ENCODE measurements around the gene YPEL1.
A peak's percentile ranks its signal among the peaks of the same experiment; 100 is the strongest.
"Not testable (repeated sequence)": the region's sequence is repeated elsewhere in the genome, so short reads cannot be mapped to it uniquely, and the experiment has no call there.

Gene YPEL1

DNA sequence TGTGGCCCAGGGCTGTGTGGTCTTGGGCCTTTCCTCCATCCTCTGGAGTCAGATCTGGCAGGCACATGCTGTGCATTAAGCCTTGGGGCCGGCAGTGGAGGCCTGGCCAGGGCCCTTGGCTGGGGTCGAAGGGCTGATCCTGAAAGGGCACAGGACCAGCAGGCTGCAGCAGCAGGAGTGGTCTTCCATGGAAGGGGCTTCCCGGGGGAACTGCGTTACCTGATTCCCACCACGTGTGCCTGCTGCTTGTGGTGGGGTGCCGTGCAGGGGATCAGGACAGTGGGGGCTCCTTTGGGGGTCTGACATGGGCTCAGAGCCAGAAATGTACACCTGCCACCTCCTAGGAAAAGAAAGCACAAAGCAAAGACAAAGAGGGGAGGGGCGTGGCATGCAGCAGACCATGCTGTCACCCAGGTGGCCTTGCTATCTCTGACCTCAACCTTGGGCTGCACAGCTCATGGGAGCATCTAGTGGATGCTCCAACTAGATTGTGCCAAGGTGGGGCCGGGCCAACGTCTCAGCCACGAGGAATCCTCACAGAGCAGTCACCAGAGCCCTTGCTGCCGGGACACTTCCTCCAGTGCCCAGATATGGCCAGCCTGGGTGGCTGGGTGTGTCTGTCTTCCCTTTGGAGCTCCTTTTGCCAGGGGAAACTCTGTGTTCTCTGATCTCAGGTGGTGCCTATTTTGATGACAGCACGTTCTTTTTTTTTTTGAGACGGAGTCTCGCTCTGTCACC lies 17.9 kb upstream of the YPEL1 start:
- DNase-seq (ENCODE audit: low spot score), result no peak

DNA sequence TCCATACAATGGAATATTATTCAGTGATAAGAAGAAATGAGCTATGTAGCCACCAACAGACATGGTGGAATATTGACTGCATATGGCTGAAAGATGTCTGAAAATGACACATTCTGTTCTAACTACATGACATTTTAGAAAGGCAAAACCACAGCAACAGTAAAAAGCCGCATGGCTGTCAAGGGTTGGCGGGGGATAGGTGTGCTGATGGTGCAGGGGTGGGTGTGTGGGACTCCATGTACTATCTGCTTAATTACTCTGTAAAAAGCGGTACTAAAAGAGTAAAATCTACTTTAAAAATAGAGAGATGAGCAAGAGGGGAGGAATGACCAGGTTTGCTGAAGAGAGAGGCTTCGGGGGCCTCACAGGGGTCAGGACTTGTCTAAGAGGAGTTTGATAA lies 16.7 kb upstream of the YPEL1 start:
- DNase-seq (ENCODE audit: low spot score), result no peak

DNA sequence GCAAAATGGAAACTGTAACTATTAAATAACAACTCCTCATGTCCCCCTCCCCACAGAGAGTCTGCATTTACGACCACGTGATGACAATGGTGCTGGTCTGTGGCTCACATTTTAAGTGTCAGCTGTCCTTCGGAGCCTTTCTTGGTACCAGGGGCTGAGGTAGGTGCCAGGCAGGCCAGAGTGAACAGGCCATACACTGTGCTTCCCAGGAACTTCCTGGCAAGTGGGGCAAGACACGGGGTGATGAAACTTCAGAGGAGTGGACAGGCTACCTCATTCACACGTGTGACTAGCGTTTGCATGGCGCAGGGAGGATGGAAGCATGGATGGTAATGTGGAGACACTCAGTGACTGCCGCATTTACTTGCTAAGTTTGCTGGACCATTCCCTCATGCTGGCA lies 10.4 kb upstream of the YPEL1 start:
- DNase-seq (ENCODE audit: low spot score), result no peak

DNA sequence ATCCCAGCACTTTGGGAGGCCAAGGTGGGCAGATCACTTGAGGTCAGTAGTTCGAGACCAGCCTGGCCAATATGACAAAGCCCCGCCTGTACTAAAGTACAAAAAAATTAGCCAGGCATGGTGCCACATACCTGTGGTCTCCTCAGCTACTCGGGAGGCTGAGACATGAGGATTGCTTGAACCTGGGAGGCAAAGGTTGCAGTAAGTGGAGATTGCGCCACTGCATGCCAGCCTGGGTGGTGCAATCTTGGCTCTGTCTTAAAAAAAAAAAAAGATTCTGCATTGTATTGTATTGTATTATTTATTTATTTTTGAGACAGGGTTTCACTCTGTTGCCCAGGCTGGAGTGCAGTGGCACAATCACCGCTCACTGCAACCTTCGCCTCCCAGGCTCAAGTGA lies 9.3 kb upstream of the YPEL1 start:
- DNase-seq (ENCODE audit: low spot score), result not testable (repeated sequence)

DNA sequence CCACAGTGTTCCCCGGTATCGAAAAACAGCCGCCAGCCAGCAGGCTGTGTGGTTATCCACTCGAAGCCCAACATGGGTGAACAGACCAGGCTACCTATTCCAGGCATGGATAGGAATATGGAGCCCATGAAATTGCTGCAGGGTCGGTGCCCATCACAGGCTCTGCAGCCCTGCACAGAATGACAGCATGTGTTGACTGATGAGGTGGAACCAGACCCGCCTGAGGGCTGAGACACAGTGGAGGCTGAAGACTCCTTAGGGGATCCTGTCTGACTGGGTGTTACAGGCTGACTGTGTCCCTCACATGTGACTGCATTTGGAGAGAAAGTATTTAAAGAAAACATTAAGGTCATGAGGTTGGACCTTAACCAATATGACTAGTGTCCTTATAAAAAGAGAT lies 6.2 kb upstream of the YPEL1 start:
- DNase-seq (ENCODE audit: low spot score), result no peak

DNA sequence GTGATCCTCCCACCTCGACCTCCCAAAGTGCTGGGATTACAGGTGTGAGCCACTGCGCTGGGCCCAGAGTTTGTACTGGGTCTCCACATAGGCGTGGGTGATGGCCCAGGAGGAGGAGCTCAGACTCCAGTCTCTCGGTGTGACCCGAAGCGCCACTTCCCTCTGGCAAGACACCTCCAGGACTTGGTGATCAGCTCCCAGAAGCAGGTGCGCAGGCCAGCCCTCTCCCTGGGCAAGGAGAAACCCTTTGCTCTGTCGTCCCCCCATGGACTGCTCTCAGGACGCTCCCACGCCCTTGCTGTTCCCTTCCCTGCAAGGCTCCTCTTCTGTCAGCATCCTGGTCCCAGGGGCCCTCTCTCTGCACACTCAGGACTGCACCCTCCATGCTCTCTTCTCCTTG lies 5.5 kb upstream of the YPEL1 start:
- DNase-seq (ENCODE audit: low spot score), result no peak

DNA sequence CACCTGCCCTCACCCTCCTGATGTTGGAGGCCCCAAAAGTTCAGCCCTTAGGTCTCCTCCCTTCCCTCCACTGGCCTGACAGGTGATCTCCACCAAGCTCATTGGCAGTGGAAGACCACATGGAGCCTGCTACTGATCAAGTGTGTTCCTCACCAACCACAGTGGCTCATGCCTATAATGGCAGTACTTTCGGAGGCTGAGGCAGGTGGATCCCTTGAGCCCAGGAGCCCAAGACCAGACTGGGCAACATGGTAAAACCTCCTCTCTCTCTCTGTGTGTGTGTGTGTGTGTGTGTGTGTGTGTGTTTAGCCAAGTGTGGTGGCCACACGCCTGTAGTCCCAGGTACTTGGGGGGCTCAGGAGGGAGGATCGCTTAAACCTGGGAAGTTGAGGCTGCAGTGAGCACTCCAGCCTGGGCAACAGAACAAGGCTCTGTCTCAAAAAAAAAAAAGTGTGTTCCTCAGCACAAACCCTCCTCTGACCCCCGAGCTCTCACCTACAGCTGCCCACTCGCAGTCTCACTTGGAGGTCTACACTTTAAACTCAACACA lies 4.3 kb upstream of the YPEL1 start:
- DNase-seq (ENCODE audit: low spot score), result no peak

DNA sequence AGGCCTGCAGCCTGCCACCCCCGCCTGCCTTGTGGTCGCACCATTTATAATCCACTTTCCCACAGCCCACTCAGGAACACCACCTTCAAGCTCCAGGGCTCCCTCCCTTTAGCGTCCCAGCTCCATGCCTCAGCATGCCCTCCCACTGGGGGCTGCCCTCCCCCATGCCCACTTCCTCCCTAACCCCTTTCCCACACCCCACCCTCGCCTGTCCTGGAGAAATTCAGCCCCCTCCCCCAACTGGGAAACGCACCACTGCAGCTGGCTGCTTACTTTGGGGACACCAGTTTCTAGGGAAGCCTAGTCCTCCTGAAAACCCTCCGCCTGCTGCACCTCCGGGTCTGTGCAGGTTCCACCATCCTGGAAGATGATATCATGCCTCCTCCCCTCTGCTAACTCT lies 3.4 kb upstream of the YPEL1 start:
- no peak for DNase-seq (ENCODE audit: low spot score)

DNA sequence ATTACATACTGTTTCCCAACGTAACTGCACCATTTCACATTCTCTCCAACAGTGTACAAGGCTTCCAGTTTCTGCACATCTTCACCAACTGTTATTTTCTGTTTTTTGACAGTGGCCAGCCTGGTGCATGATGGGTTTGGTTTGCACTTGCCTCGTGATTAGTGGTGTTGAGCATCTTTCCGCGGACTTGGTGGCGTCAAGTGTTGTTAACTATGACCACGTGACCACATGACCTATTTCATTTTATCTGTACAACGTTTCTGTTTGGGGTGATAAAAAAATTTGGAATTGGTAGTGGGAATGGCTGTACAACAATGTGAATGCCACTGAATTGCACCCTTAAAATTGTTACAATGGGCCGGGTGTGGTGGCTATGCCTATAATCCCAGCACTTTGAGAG lies 2.5 kb upstream of the YPEL1 start:
- DNase-seq (ENCODE audit: low spot score), result no peak

DNA sequence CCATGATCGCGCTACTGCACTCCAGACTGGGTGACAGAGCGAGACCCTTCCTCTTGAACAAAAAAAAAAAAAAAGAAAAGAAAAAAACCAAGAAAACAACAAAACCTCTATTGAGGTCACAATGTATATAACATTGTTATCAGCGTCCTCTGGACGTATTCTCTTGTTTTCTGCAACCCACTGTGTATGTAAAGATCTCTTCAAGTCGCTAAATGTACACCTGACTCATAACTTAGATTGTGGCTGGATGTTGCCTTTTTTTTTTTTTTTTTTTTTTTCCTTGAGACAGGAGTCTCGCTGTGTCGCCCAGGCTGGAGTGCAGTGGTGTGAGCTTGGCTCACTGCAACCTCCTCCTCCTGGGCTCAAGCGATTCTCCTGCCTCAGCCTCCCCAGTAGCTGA lies 1.4 kb upstream of the YPEL1 start:
- no peak for DNase-seq (ENCODE audit: low spot score)

DNA sequence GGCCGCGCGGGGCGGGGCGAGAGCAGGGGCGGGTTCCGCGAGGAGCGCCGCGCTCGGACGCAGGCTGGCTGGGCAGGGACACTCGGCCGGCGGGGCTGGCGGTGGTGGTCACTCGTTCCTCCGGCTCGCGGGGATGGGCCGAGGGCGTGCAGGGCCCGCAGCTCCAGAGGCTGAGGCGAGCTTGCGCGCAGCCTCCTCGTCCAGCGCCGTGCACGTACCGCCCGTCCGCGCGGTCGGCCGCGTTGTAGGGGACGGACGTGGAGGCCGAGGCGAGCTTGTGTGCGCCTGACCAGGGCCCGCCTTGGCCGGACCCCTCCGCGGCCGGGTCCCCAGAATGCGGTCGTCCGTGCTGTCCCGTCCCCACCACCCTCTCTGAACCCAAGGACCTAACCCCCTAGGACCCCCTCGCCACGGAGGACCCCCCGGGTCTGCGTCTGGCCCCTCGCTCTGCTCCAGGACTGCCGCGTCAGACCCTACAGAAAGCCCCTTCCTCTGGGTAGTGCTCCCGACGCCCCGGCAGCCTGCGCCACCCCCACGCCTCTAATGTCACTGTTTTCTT lies 569 bp upstream of the YPEL1 start:
- DNase-seq (ENCODE audit: low spot score), result no peak

DNA sequence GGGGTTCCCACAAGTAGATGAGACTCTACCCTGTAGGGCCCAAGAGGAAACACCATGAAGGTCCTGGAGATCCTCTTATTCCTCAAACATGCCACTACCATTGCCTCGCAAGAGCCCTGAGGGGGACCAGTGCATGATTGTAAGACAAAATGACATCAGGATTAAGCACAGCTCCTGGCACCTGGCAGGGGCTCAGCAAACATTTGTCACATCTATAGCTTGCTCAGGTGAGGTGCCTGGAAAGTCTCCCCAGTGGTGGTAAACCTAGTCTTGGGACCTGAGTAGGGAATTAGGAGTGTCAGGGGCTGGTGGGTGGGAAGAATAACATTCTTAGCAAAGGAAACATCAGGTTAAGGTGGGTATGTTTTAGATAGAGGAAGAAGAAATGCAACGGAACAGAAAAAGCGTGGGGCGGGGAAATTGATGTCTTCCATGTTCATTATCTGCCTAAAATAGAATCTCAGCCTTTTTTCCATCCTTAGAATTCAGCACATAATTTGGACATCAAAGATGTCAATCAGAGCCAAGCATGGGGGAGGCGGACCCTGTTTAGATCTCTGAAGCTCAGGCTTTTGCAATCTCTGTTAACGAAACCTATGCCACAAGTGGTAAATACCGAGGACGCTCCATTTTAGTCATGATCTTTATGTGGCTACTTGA lies 924 bp downstream of the YPEL1 start:
- no peak for DNase-seq (ENCODE audit: low spot score)

DNA sequence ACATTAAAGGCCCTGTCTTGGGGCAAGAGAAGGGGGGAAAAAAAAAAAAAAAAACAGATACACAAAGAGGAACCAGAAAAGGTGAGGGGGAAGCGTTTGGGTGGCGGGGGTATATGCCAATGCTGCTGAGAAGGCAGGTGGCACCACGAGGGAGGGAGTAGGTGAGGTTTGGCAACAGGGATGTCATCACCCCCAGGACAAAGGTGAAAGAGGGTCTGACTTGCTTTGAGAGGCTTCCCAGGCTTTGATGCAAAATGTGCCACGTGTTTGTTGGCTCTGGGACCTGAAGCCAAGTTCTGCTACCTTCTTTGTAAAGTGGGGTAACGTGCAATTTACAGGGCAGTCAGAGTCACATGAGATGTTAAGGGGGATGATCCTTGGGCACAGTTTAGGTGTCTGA lies 4.1 kb downstream of the YPEL1 start:
- DNase-seq (ENCODE audit: low spot score), result no peak

DNA sequence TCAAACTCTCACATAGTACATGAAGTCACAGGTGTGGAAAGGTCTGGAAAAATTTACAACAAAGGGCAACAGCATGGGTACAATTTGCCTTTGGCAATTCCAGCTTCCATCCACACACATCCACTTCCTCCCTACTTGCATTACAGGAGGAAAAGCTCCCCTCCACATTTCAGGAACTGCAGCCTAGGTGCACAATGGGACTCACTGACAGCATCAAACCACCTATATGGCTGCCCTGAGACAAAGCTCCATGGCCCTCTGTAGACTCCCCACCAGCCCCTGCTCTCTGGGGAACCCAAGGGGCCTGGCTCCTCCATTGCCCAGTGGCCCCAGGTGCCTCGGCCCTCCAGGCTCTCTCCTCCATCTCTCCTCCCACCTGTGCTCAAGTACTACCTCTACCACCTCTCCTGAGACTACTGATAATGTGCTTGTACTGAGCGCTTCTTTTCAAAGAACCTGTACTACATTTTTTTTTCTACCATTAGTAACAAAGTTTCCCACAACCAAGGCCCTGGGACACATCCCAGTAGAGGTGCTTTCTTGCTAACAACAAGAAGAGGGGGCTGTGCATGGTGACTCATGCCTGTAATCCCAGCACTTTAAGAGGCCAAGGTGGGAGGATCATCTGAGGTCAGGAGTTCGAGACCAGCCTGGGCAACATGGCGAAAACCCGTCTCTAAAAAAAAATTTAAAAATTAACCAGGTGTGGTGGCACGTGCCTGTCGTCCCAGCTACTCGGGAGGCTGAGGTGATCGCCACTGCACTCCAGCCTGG lies 4.9 kb downstream of the YPEL1 start:
- DNase-seq (ENCODE audit: low spot score), result no peak

DNA sequence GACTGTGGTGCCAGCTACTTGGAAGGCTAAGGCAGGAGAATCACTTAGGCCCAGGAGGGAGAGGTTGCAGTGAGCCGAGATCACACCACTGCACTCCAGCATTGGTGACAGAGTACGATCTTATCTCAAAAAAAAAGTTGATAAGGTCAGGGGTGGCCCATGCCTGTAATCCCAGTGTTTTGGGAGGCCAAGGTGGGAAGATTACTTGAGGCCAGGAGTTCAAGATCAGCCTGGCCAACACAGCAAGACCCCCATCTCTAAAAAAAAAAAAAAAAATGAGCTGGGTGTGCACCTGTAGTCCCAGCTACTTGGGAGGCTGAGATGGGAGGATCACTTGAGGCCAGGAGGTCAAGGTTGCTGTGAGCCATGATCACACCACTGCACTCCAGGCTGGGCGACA lies 6.4 kb downstream of the YPEL1 start:
- DNase-seq (ENCODE audit: low spot score), result not testable (repeated sequence)

DNA sequence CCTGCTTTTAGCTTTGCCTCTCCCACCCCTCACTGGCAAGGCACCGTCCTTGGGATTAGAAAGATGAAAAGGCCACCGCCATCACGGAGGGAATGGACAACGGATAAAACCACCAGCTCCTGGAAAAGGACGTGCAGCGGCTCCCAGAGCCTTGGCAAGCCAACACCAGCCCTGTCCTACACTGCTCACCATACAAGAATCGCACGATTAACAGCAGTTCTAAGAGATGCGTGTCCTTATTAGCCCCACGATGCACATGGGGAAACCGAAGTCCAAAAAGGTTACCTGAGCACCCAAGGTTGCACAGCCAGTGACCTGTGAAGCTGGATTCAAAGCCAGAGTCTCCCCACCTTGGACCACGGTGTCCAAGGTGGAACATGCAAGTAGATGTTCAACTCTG lies 7.3 kb downstream of the YPEL1 start:
- DNase-seq (ENCODE audit: low spot score), result no peak

DNA sequence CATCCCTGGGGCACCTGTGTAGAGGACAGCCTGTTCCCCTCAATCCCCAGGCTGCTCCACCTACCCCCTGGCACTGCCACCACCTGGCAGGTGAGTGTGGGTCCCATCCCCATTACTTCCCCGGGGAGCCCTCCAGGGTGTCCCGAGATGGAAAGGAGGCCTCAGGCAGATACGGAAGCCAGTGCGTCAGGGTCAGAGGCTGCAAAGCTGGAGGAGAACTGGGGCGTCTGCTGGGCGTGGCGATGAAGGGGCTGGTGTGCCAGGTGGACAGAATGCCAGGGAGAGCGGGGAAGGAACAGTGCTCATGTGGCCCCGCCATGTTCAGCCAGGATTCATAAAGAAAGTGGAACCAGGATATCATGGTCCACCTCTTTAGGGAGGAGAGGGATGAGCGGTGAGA lies 7.8 kb downstream of the YPEL1 start:
- no peak for DNase-seq (ENCODE audit: low spot score)

DNA sequence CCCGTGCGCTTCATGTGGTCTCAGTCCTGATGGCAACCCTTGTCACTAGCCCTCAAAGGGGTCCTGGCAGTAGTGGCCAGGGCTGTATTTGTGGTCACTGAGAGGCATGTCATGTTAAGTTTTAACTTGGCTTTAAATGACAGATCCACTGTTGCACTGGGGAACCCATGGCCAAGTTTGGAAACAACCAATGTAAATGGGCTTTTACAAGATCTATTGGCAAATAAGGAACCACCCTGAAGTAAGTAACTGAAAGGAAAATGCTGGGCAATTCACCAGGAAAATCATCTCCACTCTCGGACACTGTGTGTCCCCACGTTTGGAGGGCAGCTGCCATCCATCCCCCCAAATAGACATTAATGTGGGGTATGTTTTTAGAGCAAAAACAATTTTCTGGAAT lies 8.4 kb downstream of the YPEL1 start:
- DNase-seq (ENCODE audit: low spot score), result no peak

DNA sequence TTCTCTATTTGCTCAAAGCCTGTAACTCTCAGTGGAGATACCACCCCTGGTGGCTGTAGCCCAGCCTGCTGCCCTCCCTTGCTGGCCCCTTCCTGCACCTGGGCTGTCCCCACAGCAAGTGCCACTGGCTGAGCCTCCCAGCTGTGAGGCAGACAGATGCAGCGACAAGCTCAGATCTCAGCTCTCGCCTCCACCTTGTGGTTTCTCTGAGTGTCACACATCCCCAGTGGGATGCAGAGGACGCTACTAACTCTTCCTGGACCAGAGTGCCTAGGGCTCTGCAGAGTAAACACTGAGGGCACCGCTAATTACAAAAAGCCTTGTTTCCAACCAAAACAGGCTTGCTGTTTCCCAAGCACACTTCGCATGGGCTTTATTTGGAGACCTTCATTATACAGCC lies 8.9 kb downstream of the YPEL1 start:
- peak; percentile 50 for DNase-seq (ENCODE audit: low spot score)

DNA sequence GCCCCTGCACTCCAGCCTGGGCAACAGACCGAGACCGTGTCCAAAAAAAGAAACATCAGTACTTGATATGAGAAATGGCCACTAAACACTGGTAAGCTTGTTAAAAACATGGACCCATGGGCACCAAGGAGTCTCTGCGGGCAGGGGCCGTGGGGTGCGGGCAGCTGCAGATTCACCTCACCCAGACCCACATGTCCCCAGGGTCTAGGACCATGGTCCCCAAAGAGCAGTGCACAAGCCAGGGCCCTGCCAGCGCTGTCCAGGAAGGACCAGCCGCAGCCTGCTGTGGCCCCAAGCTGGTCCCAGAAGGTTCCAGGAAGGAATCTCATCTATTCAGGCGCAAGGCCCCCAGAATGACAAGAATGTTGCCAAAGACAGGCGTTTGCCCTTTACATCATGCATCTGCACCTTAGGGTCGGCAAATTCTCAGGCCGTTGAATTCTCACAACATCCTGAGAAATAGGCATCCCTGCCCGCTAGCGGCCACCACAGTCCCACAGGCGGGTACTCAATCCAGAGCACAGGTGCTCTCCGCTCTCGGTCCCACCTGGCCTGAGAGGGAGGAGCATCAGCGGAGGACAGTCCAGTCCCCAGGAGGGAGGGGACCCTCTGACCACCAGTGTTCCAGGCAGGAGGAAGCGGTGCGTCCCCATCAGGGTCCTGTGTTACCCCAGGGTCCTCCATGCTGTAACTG lies 9.5 kb downstream of the YPEL1 start:
- no peak for DNase-seq (ENCODE audit: low spot score)

DNA sequence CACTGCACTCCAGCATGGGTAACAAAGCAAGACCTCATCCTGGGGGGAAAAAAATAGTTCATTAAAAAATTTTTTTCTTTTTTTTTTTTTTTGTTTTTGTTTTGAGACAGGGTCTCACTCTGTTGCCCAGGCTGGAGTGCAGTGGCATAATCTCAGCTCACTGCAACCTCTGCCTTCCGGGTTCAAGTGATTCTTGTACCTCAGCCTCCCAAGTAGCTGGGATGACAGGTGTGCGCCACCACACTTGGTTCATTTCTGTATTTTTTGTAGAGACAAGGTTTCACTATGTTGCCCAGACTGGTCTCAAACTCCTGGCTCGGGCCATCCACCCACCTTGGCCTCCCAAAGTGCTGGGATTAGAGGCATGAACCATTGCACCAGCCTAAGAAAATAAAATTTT lies 11.1 kb downstream of the YPEL1 start:
- not testable (repeated sequence) for DNase-seq (ENCODE audit: low spot score)
